H9 (cell line): Measurements from ENCODE around the gene OSR1. TPM values are rescaled to one million over a fixed set of nuclear protein-coding genes. Genes with fewer than 3 reads are reported as not detected.

Experiments
- DNase-seq: peaks from one replicate; pipeline ENCODE4 v3.0.0-alpha.2; 2017
- H2AFZ ChIP-seq: one replicate; pipeline ENCODE4 v1.6.1; 2013; ENCODE audit warnings: mild to moderate bottlenecking, low read length, control low read depth, moderate library complexity
- H2AK5ac ChIP-seq: 2 replicates; pipeline ENCODE4 v1.6.1; 2013; ENCODE audit warnings: low read length, control low read depth, mixed read lengths; ENCODE audit not compliant: insufficient read length
- H2BK120ac ChIP-seq: one replicate; pipeline ENCODE4 v1.6.1; 2013; ENCODE audit warnings: low read depth, mild to moderate bottlenecking, low read length, control low read depth, inconsistent platforms; ENCODE audit not compliant: poor library complexity, severe bottlenecking
- H2BK12ac ChIP-seq: 2 replicates; pipeline ENCODE4 v1.6.1; 2013; ENCODE audit warnings: low read length, control low read depth, mixed read lengths, low read depth; ENCODE audit not compliant: insufficient read length
- H2BK15ac ChIP-seq: 2 replicates; pipeline ENCODE4 v1.6.1; 2013; ENCODE audit warnings: low read depth, low read length, control low read depth
- H2BK20ac ChIP-seq: one replicate; pipeline ENCODE4 v1.6.1; 2013; ENCODE audit warnings: low read depth, mild to moderate bottlenecking, low read length, control low read depth, inconsistent platforms; ENCODE audit not compliant: poor library complexity, severe bottlenecking
- H2BK5ac ChIP-seq: 2 replicates; pipeline ENCODE4 v1.6.1; 2013; ENCODE audit warnings: low read length, control low read depth, mixed read lengths; ENCODE audit not compliant: insufficient read length
- H3K14ac ChIP-seq: 2 replicates; pipeline ENCODE4 v1.6.1; 2013; ENCODE audit warnings: low read length, control low read depth; ENCODE audit not compliant: insufficient read depth
- H3K18ac ChIP-seq: 2 replicates; pipeline ENCODE4 v1.6.1; 2013; ENCODE audit warnings: low read depth, mild to moderate bottlenecking, mixed read lengths, low read length, control low read depth; ENCODE audit not compliant: insufficient read length
- H3K23ac ChIP-seq: 2 replicates; pipeline ENCODE4 v1.6.1; 2013; ENCODE audit warnings: low read length, control low read depth, mixed read lengths, low read depth; ENCODE audit not compliant: insufficient read length
- H3K23me2 ChIP-seq: 2 replicates; pipeline ENCODE4 v1.6.1; 2013; ENCODE audit warnings: low read depth, mild to moderate bottlenecking, mixed read lengths, low read length, control low read depth; ENCODE audit not compliant: insufficient read length, poor library complexity, severe bottlenecking
- H3K27ac ChIP-seq: 2 replicates; pipeline ENCODE4 v1.5.1; 2013; ENCODE audit warnings: low read length, control low read depth, mixed read lengths, low read depth; ENCODE audit not compliant: insufficient read length
- H3K27me3 ChIP-seq: 2 replicates; pipeline ENCODE4 v1.6.1; 2013; ENCODE audit warnings: low read length, control low read depth, inconsistent platforms; ENCODE audit not compliant: insufficient read depth
- H3K4ac ChIP-seq: 2 replicates; pipeline ENCODE4 v1.6.1; 2013; ENCODE audit warnings: low read depth, mild to moderate bottlenecking, control low read depth, inconsistent platforms, low read length, moderate library complexity
- H3K4me1 ChIP-seq: 2 replicates; pipeline ENCODE4 v1.6.1; 2013; ENCODE audit warnings: low read length, control low read depth, inconsistent platforms; ENCODE audit not compliant: insufficient read depth
- H3K4me2 ChIP-seq: 2 replicates; pipeline ENCODE4 v1.6.1; 2013; ENCODE audit warnings: low read length, control low read depth, mixed read lengths; ENCODE audit not compliant: insufficient read length, insufficient read depth
- H3K56ac ChIP-seq: 2 replicates; pipeline ENCODE4 v1.6.1; 2013; ENCODE audit warnings: low read depth, mild to moderate bottlenecking, mixed read lengths, low read length, control low read depth; ENCODE audit not compliant: insufficient read length
- H3K79me1 ChIP-seq: 2 replicates; pipeline ENCODE4 v1.6.1; 2013; ENCODE audit warnings: low read depth, mild to moderate bottlenecking, moderate library complexity, low read length, control low read depth, inconsistent platforms; ENCODE audit not compliant: insufficient read depth, poor library complexity, severe bottlenecking
- H3K79me2 ChIP-seq: 2 replicates; pipeline ENCODE4 v1.6.1; 2013; ENCODE audit warnings: low read length, control low read depth, inconsistent platforms; ENCODE audit not compliant: insufficient read depth
- H3K9ac ChIP-seq: 2 replicates; pipeline ENCODE4 v1.6.1; 2013; ENCODE audit warnings: low read length, control low read depth, mixed read lengths; ENCODE audit not compliant: insufficient read length; ENCODE audit errors: extremely low read depth
- H3K9me3 ChIP-seq: one replicate; pipeline ENCODE4 v1.6.1; 2013; ENCODE audit warnings: low read depth, low read length, inconsistent platforms; ENCODE audit not compliant: control insufficient read depth
- H3T11ph ChIP-seq: one replicate; pipeline ENCODE4 v1.6.1; 2013; ENCODE audit warnings: mild to moderate bottlenecking, low read length, control low read depth, inconsistent platforms
- H4K20me1 ChIP-seq: one replicate; pipeline ENCODE4 v1.6.1; 2013; ENCODE audit not compliant: control insufficient read depth, insufficient read length, insufficient read depth
- H4K5ac ChIP-seq: 2 replicates; pipeline ENCODE4 v1.6.1; 2013; ENCODE audit warnings: low read depth, mild to moderate bottlenecking, mixed read lengths, low read length, control low read depth; ENCODE audit not compliant: insufficient read length
- H4K8ac ChIP-seq: replicated peaks from 2 replicates; pipeline ENCODE4 v1.6.1; 2013; ENCODE audit warnings: low read length, control low read depth, mixed read lengths, low read depth; ENCODE audit not compliant: insufficient read length
- H4K91ac ChIP-seq: 2 replicates; pipeline ENCODE4 v1.6.1; 2013; ENCODE audit warnings: low read depth, mild to moderate bottlenecking, moderate library complexity, mixed read lengths, low read length, control low read depth; ENCODE audit not compliant: insufficient read length
- H3K27ac Mint-ChIP-seq, 3 experiments: 2 replicates in 2 of 3; 3 replicates in 1 of 3; pipeline ENCODE4 v1.8.0; 2020 to 2021; ENCODE audit warnings: mixed read lengths in 3 of 3, mild to moderate bottlenecking in 1 of 3, moderate library complexity in 1 of 3
- H3K27me3 Mint-ChIP-seq: 2 replicates; pipeline ENCODE4 v1.8.0; 2021; ENCODE audit warnings: low read depth, mild to moderate bottlenecking, moderate library complexity, mixed read lengths
- H3K36me3 Mint-ChIP-seq, 3 experiments: 2 replicates in 2 of 3; 3 replicates in 1 of 3; pipeline ENCODE4 v1.8.0; 2020 to 2021; ENCODE audit warnings: low read depth in 3 of 3, mixed read lengths in 3 of 3; ENCODE audit not compliant: insufficient read depth in 1 of 3
- H3K4me1 Mint-ChIP-seq, 2 experiments: 2 replicates each; pipeline ENCODE4 v1.8.0; 2020; ENCODE audit warnings: mixed read lengths in 2 of 2
- H3K4me3 Mint-ChIP-seq, 2 experiments: 2 replicates in 1 of 2; 3 replicates in 1 of 2; pipeline ENCODE4 v1.8.0; 2020 to 2021; ENCODE audit warnings: mild to moderate bottlenecking in 2 of 2, mixed read lengths in 2 of 2, moderate library complexity in 1 of 2
- H3K9me3 Mint-ChIP-seq, 2 experiments: 2 replicates in 1 of 2; 3 replicates in 1 of 2; pipeline ENCODE4 v1.8.0; 2020; ENCODE audit warnings: mild to moderate bottlenecking in 2 of 2, mixed read lengths in 2 of 2, moderate library complexity in 1 of 2
- WGBS: extraction: QIAGEN DNeasy Blood & Tissue Kit; methylation state at CpG from one replicate; pipeline ENCODE4 v1.1.7; 2013; ENCODE audit warnings: missing lambda C conversion rate, low lambda C conversion rate, mixed read lengths; ENCODE audit not compliant: insufficient read length; ENCODE audit errors: extremely low coverage; 5-methylcytosine and 5-hydroxymethylcytosine counted together
- total RNA-seq: library from RNA; stranded (reverse); gene quantifications from 2 replicates; pipeline ENCODE4 v1.2.1, GENCODE V29; 2021
- TF ChIP-seq, protein P1 (sequence below): fragments of 200-600 bp; sonication (generic); conservative IDR thresholded peaks from 3 replicates; pipeline ENCODE4 v1.8.0; 2021; ENCODE audit warnings: antibody characterized with exemption, mild to moderate bottlenecking

OSR1 gene
- total RNA-seq, 1 experiment from 2014 or later: 0.35 TPM

DNA sequence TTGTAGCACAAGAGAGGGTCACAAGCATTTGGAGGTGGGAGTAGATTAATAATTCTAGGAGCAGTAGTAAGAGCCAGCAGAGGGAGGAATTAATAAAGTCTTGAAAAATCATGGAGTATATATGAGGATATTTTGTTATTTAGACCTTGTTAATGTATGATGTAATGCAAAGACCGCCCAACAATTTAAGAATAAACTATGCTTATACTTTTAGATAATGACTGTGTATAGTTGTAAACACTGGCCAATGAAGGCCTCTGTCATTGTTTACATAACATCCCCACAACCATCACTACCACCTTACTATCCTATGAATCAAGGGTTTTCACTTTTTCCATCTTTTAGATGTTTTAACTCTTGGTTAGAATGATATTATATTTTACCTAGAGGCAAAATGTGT, 37.6 kb downstream of the OSR1 start:
- H2AK5ac ChIP-seq: no peak overlapping the region
- H3K23me2 ChIP-seq: no peaks in the 10 kb centered on the region
- no peaks in the 10 kb centered on the region for H3K9me3 ChIP-seq
- no peaks in the 10 kb centered on the region for H3K79me2 ChIP-seq
- H3K4me1 ChIP-seq: no peaks in the 10 kb centered on the region
- TF ChIP-seq, protein P1, sequence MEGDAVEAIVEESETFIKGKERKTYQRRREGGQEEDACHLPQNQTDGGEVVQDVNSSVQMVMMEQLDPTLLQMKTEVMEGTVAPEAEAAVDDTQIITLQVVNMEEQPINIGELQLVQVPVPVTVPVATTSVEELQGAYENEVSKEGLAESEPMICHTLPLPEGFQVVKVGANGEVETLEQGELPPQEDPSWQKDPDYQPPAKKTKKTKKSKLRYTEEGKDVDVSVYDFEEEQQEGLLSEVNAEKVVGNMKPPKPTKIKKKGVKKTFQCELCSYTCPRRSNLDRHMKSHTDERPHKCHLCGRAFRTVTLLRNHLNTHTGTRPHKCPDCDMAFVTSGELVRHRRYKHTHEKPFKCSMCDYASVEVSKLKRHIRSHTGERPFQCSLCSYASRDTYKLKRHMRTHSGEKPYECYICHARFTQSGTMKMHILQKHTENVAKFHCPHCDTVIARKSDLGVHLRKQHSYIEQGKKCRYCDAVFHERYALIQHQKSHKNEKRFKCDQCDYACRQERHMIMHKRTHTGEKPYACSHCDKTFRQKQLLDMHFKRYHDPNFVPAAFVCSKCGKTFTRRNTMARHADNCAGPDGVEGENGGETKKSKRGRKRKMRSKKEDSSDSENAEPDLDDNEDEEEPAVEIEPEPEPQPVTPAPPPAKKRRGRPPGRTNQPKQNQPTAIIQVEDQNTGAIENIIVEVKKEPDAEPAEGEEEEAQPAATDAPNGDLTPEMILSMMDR: no peak
- H3K27me3 ChIP-seq: no peaks in the 10 kb centered on the region
- no peak overlapping the region for H2BK120ac ChIP-seq
- Mint-ChIP-seq H3K27ac (no peak overlapping the region; a peak in 1 of 7 replicates), H3K36me3 (no peaks in the 10 kb centered on the region), H3K27me3 (no peaks in the 10 kb centered on the region), H3K4me1 (no peaks in the 10 kb centered on the region), H3K4me3 (no peak overlapping the region), H3K9me3 (no peaks in the 10 kb centered on the region; a peak in 2 of 5 replicates)
- H4K20me1 ChIP-seq: no peaks in the 10 kb centered on the region
- H3K9ac ChIP-seq: no peak overlapping the region
- H3K18ac ChIP-seq: no peak overlapping the region
- no peak overlapping the region for H4K5ac ChIP-seq
- no peak overlapping the region for H2BK5ac ChIP-seq
- DNase-seq: no peak
- no peak overlapping the region for H3K4ac ChIP-seq
- H4K8ac ChIP-seq: no peak overlapping the region
- no peak overlapping the region for H2BK12ac ChIP-seq
- H3K23ac ChIP-seq: no peak overlapping the region
- H2AFZ ChIP-seq: no peak overlapping the region
- no peak overlapping the region for H3T11ph ChIP-seq
- no peak overlapping the region for H4K91ac ChIP-seq
- no peak overlapping the region for H3K4me2 ChIP-seq
- H3K56ac ChIP-seq: no peak overlapping the region
- H2BK20ac ChIP-seq: no peak overlapping the region
- WGBS: no CpG with 5 or more reads among the region's 1 CpG
- H3K79me1 ChIP-seq: no peaks in the 10 kb centered on the region
- no peak overlapping the region for H3K27ac ChIP-seq
- H2BK15ac ChIP-seq: no peak overlapping the region
- H3K14ac ChIP-seq: no peak overlapping the region
